Activated T-cell treated with anti-CD3 and anti-CD28 coated beads, Interleukin-2, amount 50 U/mL, for 48 hours (primary cell): ENCODE data around the gene UPK2.

Experiments
- DNase-seq, 2 experiments: peaks; one replicate each; pipeline ENCODE4 v3.0.0-alpha.2; 2020

UPK2 gene

DNA sequence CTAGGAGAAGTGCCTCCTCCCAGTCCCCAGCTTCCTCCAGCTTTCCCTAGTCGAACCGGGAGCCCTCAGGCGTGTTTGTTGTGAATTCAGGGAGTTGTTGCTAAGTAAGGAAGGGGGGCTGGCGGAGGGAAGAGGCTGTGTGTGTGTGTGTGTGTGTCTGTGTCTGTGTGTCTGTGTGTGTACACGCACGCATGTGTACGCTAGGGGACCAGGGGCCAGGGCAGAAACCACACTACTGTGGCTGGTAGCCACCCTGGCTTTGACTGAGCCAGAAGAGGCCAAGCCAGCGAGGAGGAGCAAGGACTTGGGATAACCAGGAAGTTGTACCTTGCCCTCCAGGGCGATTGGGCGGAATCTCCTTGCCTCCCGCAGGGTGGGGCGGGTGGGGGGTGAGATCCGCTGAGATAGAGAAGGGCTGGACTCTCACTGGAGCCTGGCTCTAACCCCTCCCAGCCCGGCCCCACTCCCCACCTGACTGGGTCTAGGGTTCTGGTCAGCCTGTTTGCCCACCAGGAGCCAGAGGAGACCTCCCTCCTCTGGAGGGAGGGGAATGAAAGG is 37.9 kb upstream of the UPK2 start:
- peak; percentile 59 to 64 for DNase-seq

DNA sequence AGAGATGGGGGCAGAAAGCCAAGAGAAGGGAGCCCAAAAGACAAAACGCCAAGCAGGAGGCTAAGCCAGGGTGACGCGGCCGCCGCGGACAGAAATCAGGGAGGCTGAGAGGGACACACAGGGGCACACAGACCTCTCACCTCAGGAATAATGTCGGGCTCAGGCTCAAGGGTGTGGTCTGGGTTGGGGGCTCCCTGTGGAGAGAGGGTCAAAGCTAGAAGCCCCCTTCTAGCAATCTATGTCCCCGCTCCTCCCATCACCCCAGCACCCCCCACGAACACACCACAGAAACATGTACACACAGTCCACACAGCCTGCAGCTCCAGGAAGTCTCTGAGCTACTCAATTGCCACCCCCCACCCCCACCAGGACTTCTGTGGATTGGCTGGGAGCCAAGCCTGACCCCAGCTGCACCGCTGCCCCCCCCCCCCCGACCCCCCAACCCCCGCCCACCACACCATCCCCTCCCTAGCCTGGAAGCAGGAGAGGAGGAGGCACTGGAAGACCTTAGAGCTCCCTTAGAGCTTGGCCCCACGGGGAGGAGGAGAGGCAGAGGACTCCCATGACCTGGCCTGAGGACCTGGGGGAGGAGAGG is 37.3 kb upstream of the UPK2 start:
- peak; percentile 52 to 54 for DNase-seq

DNA sequence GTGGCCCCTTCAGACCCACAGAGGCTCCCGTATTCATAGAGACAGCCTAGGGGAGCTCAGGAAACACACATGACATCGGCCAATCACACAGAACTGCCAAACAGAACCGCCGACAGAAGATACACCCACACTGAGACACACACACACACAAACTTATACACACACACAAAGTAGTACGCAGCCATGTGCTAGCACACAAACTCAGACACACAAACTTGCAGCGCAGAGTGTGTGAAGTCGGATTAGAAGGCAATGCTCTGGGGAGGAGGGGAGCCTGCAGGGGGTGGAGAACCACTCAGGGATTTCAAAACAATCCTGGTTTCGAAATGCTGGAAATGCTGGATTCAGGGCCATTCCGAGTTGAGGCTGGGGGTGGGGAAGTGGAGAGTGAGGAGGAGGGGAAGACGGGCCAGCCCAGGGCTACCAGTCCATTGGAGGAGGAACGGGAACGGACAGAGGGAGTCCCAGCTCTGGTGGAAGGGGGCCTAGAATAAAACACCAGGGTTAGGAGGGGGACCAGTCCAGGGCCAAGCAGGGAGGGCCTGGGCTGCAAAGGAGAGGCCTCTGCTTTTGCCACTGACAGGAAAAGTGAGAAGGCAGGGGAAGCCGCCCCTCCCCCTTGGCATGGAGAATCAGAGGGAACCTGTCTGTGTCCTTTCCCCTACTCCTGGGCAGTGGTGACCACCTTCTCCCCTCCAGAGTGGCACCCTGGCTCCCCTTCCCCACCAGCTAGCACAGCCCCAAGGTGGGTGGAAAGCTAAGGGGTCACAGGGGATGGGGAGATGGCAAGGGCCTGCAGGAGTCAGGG is 34.8 kb upstream of the UPK2 start:
- DNase-seq = peak; percentile 35 to 50

DNA sequence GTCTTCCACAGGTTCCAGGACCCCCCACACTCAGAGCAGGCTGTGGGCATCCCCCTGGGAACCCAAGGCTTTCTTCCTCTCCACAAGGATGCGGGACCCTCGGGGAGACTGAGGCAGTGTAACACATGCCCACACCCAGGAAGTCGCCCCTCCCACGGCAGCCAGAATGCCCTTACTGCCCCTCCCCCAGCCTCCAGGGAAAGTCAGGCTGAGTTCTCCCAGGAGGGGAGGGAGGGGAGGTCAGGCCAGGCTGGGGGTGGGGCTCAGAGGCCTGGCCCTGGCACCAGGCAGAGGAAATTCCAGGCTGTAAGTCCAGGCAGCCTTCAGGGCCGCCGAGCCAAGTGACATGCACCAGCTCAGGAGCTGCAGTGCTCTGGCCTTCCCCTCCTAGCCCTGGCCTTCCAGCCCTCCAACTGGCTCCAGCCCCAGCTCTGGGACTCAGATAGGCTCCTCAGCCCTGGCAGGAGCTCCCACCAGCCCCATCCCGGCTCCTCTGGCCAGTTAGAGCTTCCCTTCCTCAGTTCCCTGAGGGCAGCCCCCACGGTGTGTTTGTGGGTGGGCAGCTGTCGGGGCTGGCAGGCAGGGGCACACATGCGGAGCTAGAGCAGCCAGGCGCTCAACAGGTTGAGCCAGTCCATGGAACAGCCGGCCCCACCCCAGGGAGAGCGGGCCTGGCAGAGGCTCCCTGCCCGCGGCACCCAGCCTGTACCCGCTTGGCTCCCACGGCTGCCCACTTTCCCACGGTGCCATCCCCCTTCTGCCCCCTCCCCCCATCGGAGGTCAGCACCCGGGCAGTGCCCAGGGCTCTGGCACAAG is 34.0 kb upstream of the UPK2 start:
- peak in 1 of 2 experiments; percentile 38 for DNase-seq

DNA sequence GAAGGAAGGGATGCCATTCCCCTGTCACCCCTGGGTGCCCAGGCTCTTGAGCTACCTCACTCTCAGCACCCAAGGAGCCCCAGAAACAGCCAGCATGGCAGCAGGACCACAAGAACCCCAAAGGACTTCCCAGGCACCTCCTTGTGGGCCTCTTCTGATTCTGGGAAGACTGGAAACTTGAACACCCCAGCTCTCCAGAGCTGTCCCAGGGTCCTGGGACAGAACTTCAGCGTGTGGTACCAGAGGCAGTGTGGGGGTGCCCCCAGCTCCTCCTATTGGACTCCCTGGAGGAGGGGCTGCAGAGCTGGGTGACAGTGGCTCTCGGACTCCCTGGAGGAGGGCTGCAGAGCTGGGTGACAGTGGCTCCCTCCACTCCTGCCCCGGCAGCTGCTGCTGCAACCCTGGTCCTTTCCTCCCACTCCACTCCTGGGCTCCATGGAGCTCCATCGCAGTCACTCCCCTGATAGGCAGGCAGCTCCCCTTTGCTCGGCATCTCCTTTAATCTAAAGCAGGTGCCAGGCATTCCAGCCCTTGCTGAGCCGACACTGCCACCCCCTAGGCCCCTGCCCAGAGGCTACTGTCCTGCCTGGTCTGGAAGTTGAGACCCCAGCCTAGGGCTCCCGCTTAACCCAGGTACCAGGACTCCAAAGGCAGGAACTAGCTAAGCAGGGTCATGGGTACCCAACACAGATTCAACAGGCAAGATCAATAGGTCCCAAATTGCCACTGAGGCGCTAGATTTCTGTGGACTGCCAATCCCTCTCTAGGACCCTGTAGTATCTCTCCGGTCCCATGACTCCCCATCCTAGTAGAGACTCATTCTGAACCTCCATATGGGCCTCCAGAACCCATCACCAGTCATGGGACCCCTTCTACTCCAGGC is 33.1 kb upstream of the UPK2 start:
- DNase-seq = peak in 1 of 2 experiments; percentile 47

DNA sequence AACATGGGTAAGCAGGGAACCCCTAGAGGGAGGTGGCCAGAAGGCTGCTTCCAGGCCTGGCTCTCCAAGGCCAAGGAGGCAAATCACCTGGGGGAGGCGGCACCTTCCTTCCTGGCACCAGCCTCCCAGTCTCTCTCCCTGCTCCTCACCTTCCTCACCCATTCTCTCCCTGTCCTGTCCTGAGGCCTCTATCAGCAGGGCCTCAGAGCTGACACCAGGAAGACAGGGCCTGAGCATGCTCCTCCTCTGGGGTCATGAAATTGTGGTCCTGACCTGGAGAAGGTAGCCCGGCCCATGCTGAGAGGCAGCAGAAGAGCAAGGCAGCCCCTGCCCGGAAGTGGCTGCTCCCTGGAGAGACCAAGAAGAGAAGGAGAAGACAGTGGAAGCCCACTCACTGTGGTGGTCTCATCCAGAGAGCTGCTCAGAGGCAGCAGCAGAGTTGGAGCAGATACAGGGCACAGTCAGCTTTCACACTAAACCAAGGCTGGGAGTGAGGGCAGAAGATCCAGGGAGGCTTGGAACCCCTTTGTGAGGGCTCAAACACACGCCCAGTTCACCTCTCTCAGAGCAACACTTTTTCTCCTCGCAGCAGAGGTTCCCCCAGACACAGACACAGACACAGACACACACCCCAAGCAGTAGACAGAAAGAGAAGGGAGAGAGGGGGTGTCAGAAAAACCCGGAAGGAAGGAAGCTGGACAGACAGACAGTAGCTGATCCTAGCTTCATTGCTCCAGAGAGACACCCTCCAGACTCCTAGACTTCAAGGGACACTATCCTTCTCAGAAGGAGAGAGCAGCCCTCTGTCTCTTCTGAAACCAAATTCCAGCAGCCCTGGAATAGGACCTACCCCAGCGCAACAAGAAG is 32.1 kb upstream of the UPK2 start:
- peak; percentile 46 for DNase-seq

DNA sequence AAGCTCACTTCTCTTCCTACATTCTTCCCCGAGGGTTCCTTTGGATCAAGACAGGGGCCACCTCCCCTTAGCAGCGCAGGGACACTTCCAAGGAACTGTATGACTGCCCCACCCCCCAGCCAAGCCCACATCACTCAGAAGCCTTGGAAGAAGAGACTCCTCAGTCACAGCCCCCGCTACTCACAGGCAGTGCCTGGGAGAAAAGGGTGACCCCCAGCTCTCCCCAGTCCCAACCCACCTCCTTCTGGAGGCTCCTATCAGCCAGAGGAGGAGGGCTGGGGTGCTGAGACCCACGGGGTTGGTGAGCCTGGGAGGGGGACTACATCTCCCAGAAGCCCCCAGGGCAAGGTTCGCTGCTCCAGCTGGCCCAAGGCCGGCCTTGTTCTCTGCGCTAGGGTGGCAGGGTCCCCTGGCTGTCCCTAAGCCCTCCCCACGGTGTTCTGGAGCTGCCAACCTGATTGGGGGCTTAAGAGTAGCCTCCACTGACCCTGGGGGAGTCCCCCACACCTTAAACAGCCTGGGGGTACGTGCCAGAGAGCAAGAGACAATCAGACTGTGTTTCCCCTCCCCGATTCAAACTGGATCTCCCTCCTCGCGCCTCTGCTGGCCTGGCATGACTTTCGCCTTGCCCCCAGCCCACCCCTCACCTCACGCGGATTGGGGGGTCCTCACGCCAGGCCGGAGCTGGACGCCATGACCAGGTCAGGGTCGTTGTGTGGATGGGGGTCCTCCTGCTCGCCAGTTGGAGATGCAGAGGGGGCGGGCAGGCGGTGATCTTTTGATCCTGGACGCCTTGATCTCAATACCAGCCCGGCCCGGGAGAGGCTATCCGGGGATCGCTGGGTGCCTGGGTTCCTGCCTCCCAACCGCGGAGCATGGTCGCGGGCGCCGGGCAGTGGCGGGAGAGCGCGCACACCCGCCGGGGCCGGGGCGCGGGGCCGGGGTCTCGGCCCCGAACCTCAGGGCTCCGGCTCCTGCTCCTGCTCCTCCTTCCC is 31.2 kb upstream of the UPK2 start:
- DNase-seq = peak; percentile 76 to 77

DNA sequence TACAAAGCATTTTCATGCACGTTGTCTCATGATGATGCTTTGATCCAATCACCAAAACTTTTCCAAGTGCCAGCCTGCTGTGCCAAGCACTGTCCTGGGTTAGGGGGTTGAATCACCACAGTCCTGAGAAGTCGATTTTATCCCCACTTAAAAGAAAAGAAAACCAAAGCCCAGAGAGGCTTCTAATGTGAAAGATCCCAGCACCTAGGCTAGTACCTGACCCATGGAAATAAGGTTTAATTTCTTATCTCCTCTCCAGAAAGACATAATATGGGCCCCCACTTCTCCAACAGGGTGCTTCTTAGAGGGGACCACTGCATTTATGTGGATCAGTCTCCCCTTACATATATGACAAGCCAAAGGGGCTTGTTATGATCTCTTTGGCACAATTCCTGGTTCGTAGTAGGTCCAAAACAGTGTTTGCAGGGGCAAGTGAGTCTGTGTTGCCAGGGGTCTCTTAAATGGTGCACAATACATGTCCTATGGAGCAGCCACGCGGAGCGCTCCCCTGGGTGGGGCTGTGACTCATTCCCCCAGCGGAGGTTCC is 28.5 kb upstream of the UPK2 start:
- DNase-seq = no peak

DNA sequence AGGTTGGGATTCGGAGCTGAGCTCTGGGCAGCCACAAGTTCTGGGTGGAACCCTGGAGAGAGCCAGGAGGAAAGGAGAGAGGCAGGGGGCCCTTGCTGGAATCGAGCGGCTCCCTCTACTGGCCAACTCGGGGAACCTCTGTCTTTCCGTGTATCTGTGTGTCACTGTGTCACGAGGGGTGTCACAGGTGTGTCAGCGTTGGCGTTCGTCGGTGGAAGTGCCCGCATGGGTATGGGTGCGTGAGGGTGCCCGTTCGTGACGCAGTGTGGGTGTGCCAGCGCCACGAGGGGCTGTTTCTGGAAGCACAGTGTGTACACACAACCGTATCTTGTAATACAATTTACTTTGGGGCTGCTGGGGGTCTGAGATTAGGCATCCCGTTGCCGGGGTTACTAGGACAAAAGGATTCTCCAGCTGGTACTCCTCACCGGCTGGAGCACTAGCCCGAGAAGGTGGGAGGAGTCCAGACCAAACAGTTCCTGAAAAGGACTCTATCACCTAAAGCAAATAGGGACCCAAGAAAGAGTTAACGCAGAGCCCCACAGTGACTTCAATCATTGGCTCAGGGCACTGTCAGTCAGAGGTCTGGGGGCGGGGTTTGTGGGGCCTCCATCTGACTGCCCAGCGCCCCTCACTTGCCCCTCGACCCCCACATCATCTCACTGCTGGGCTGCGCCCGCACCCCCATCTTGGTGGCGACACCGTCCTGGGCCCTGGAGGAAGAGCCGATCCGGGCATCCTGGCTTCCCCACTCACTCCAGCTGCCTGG is 27.8 kb upstream of the UPK2 start:
- DNase-seq = peak; percentile 97 to 100

DNA sequence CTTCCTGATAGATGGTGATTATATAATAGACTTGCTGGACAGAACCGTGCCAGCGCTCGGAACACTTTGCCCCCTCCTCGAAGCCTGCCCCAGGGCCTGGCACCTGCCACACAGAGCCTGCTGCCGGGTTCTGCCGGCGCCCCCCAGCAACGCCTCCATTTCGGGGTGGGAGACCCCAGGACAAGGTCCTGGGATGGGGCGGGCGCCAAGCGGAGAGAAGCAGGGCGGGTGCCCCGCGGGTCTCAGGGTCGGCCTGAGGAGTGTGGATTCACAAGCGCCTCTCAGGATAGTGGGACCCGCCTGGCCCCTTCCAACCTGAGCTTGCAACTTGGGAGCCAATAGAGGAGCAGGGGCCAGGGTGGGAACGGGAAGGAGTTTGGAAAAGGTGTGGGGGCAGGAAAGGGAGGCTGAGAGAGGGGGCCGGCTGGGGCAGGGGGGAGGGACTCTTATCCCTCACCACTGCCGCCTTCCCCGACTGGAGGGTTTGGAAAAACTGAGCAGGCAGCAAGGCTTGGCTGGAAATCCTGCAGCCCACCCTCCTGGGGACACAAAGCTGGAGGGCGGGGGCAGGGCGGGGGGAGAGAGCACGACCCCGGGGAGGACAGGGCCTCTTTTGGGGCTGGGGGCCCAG is 27.1 kb upstream of the UPK2 start:
- DNase-seq = peak in 1 of 2 experiments; percentile 83

DNA sequence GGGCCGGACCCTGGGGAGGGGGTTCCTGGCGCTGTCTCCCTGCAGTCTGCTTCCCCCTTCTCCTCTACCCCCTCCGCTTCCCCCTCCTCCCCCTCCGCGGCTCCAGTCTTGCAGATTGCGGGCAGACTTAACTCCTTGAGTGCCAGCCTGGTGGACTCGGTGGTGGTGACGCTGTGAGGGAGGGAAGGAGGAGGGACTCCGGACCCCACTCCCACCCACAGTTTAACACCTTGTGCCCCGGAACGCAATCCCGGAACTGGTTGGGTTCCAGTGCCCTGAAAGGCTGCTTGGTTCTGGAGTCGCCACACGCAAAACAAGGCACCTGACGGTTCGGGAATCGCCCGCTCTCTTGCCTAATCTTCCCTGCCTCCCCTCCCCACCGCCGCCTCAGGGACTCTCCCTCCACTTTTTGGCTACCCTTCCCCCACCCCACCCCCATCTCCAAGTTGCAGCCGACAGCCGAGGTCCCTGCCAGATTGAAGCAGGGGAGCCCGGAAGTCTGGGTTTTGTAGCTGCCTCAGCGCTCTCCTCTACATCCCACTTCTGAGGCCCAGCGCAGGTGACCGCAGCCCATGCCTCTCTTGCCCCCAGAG is 26.5 kb upstream of the UPK2 start:
- peak; percentile 81 to 84 for DNase-seq

DNA sequence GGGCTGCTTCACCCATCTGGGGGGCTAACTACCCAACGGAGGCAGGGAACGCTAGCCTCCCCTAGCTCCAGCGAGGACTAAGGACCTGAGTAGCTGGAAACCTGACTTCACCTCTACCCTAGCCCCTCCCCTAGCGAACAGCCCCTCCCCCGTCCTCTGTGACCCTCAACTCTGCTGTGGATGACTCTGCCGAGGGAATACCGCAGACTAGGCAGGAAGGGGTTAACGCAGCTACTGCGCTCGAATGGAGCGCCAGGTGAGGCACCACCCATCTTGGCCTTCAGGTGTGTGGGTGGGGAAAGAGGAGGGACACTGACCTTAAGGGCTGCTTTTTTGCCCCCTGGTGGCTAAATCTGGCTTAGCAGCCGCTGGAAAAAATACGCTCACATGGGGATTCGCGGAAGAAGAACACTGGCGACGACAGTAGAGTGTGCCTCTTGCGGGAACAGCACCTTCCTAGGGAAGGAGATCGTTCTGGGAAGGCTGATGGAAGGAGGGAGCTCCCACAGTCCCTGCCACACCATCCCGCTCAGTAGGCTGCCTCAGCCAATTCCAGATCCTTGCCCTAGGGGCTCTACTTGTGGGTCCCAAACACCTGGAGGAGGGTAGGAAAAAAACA is 25.9 kb upstream of the UPK2 start:
- peak; percentile 95 to 98 for DNase-seq

DNA sequence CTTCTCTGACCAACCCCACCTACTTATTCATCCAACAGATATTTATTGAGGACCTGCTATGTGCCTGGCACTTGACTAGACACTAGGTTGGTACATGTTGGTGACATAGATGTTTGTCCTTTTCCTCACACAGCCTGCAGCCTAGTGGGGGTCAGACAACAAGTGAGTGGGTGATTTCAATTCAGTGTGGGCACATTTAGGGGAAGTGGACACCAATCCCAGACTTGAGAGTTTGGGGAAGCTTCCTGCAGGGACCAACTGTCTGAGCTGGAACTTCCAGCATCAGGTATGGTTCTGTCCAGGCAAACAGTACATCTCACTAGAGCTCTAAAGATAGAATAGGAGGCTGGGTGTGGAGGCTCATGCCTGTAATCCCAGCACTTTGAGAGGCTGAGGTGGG is 24.5 kb upstream of the UPK2 start:
- DNase-seq = no peak

DNA sequence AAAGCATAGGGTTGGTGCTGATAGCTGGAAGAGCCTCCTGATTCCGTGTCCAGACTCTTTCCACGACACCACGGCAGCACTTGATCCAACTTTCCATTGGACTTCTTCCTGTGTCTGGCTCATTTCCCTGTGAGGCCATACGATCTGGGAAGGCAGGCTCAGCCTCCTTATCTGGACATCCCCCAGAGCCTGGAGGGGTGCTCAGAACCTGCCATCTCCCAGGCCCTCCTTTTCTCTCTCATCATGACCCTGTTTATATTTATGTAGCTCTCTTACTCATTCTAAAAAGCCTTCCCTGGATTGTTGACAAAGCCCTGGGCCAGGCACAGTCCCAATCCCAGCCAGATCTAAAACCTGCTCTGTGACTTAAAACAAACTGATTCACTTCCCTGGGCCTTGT is 22.6 kb upstream of the UPK2 start:
- no peak for DNase-seq

DNA sequence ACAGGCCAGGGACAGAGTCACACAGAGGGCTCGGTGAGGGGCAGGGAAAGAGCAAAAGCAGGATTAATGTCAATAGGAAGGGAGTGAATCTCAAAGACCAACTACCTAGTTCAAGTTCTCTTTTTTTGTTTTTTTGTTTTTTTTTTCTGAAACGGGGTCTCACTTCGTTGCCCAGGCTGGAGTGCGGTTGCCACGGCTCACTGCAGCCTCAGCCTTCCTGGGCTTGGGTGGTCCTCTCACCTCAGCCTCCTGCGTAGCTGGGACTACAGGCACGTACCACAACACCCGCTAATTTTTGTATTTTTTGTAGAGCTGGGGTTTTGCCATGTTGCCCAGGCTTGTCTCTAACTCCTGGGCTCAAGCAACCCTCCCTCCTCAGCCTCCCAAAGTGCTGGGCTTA is 20.7 kb upstream of the UPK2 start:
- no peak for DNase-seq

DNA sequence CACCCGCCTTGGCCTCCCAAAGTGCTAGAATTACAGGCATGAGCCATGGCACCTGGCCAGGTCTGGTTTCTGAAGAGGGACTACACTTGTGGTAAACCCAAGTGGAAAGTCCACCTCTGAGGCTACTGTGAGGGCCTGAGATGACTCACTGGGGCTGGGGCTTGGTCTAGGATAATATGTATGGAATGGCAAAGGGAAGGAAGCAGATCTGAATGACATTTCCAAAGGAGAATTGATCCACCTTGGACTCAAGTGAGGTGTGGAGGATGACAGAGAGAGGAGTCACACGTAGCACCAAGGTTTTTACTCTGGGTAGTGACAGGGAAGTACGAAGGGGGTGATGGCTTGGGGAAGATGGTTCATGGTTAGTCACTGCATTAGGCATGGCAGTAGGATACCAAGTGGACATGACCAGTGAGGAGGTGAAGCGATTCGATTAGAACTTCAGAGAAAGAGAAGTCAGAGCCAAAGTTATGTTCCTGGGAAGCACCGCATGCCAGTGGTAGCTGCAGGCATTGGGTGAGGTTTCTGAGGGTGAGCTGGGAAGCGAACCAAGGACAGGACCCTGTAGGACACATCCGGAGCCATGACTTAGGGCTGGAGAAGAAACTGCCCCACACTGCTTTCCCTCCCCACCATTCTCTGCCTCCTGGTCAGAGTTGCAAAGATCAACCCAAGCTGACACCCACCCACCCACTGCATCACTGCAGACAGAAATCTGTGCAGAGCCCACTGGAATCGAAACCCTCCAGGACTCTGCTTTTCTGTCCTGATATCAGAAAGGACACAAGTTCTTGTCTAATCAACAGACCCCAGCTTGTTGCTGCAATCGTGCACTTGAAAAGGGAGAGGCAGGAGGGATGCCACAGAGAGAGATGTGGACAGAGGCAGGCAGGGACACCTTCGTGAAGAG is 17.4 kb upstream of the UPK2 start:
- no peak for DNase-seq
